Left lobe of liver (tissue), 2 donors: ENCODE results near the gene CUTA. TPM values are rescaled to one million over a fixed set of nuclear protein-coding genes. Genes with fewer than 3 reads are reported as not detected.

Experiments
- ATAC-seq: fragments of 200-7000 bp; cut with Tn5 transposase; one replicate; pipeline ENCODE4 v1.9.1; 2020; ENCODE audit warnings: mild to moderate bottlenecking, moderate library complexity
- DNase-seq: peaks from one replicate; pipeline ENCODE4 v3.0.0-alpha.2; 2020; ENCODE audit warnings: low spot score
- total RNA-seq: library from RNA; stranded (reverse); gene quantifications from one replicate; pipeline ENCODE4 v1.2.1, GENCODE V29; 2021
- donor health status: DM: no; HTN: no; CAD: no; lungs with moderate emphysema.
- donor health status: DM: no; HTN: yes; CAD: no.

The CUTA gene
- total RNA-seq, 1 donor from 2014 or later = 104 TPM

- ATAC-seq (no peak), DNase-seq (no peak)
These were observed 22.2 kb upstream of the CUTA start for GRCh38 chr6:33439956-33440648.

GRCh38 chr6:33438978-33439594, 21.2 kb upstream of the CUTA start:
- ATAC-seq = no peak
- DNase-seq = no peak

GRCh38 chr6:33437666-33438065, 19.8 kb upstream of the CUTA start:
- ATAC-seq (no peak), DNase-seq (no peak)

GRCh38 chr6:33434961-33435360, 17.1 kb upstream of the CUTA start:
- ATAC-seq = no peak

GRCh38 chr6:33433544-33434191, 15.8 kb upstream of the CUTA start:
- ATAC-seq = no peak
- no peak for DNase-seq

More at GRCh38 chr6:33434961-33435360, 17.1 kb upstream of the CUTA start:
- DNase-seq = no peak

- ATAC-seq = no peak
These were observed 15.2 kb upstream of the CUTA start for GRCh38 chr6:33433001-33433543.

GRCh38 chr6:33432546-33432945, 14.6 kb upstream of the CUTA start:
- DNase-seq (no peak), ATAC-seq (no peak)

More at GRCh38 chr6:33433001-33433543, 15.2 kb upstream of the CUTA start:
- no peak for DNase-seq

- ATAC-seq = no peak
- DNase-seq = no peak
These were observed 14.1 kb upstream of the CUTA start for GRCh38 chr6:33431880-33432541.

- DNase-seq = no peak
- no peak for ATAC-seq
These were observed 13.3 kb upstream of the CUTA start for GRCh38 chr6:33430991-33431879.

GRCh38 chr6:33430334-33430733, 12.4 kb upstream of the CUTA start:
- ATAC-seq = peak; percentile 17

GRCh38 chr6:33429750-33430052, 11.8 kb upstream of the CUTA start:
- DNase-seq (no peak), ATAC-seq (no peak)

More at GRCh38 chr6:33430334-33430733, 12.4 kb upstream of the CUTA start:
- DNase-seq = no peak

GRCh38 chr6:33428966-33429749, 11.3 kb upstream of the CUTA start:
- no peak for DNase-seq

GRCh38 chr6:33428224-33428965, 10.5 kb upstream of the CUTA start:
- peak; percentile 5 for ATAC-seq
- no peak for DNase-seq

More at GRCh38 chr6:33428966-33429749, 11.3 kb upstream of the CUTA start:
- no peak for ATAC-seq

GRCh38 chr6:33427585-33428223, 9.8 kb upstream of the CUTA start:
- peak; percentile 19 for ATAC-seq
- DNase-seq = no peak

- no peak for ATAC-seq
- DNase-seq = no peak
These were observed 8.9 kb upstream of the CUTA start for GRCh38 chr6:33426590-33427511.

GRCh38 chr6:33425668-33426577, 8.0 kb upstream of the CUTA start:
- peak; percentile 79 for DNase-seq
- ATAC-seq = peak; percentile 77
